CD4-positive, alpha-beta T cell treated with Interleukin-17A for 1 hour (primary cell): ENCODE data around the gene MED8.
"Not testable (repeated sequence)": the region's sequence is repeated elsewhere in the genome, so short reads cannot be mapped to it uniquely, and the experiment has no call there.

ENCODE experiments used
- DNase-seq: peaks from one replicate; pipeline ENCODE4 v3.0.0-alpha.2; 2020

MED8 gene

GRCh38 chr1:43382027-43382779 is 7.4 kb downstream of the MED8 start:
- no peak for DNase-seq

GRCh38 chr1:43381612-43382011 is 8.0 kb downstream of the MED8 start:
- no peak for DNase-seq

- DNase-seq: no peak
Measured at GRCh38 chr1:43379476-43379875, 10.1 kb downstream of the MED8 start.

- DNase-seq: no peak
Measured at GRCh38 chr1:43377831-43378230, 11.8 kb downstream of the MED8 start.

- no peak for DNase-seq
Measured at GRCh38 chr1:43376723-43377235, 12.8 kb downstream of the MED8 start.

GRCh38 chr1:43373066-43373940 is 16.3 kb downstream of the MED8 start:
- no peak for DNase-seq

GRCh38 chr1:43372172-43372571 is 17.4 kb downstream of the MED8 start:
- DNase-seq: no peak

- DNase-seq: no peak
Measured at GRCh38 chr1:43370564-43370963, 19.0 kb downstream of the MED8 start.

GRCh38 chr1:43369779-43370178 is 19.8 kb downstream of the MED8 start:
- not testable (repeated sequence) for DNase-seq

GRCh38 chr1:43368646-43369020 is 21.0 kb downstream of the MED8 start:
- DNase-seq: no peak

GRCh38 chr1:43367904-43368645 is 21.5 kb downstream of the MED8 start, which contains the start of gene ELOVL1:
ELOVL1 (minus strand) TSS chr1:43368011; CDS start chr1:43365609, 2,402 bp downstream.
- peak; percentile 87 for DNase-seq

GRCh38 chr1:43367026-43367903 is 22.3 kb downstream of the MED8 start:
- DNase-seq: peak; percentile 30

- no peak for DNase-seq
Measured at GRCh38 chr1:43366601-43367025, 23.0 kb downstream of the MED8 start.

- DNase-seq: no peak
Measured at GRCh38 chr1:43366179-43366578, 23.4 kb downstream of the MED8 start.

GRCh38 chr1:43365678-43366077 is 23.9 kb downstream of the MED8 start:
- no peak for DNase-seq

GRCh38 chr1:43363935-43364525 is 25.6 kb downstream of the MED8 start:
- no peak for DNase-seq

- no peak for DNase-seq
Measured at GRCh38 chr1:43363283-43363934, 26.2 kb downstream of the MED8 start.

- no peak for DNase-seq
Measured at GRCh38 chr1:43360616-43361015, 29.0 kb downstream of the MED8 start.

GRCh38 chr1:43359696-43360095 is 29.9 kb downstream of the MED8 start:
- no peak for DNase-seq

GRCh38 chr1:43358746-43359693 is 30.6 kb downstream of the MED8 start, which contains the start of gene CDC20:
CDC20 (plus strand) TSS chr1:43358981; CDS start chr1:43359216, 235 bp downstream.
- DNase-seq: peak; percentile 97
